Measurements from ENCODE around the gene RAD51D. TPM values are rescaled to one million over a fixed set of nuclear protein-coding genes. Genes with fewer than 3 reads are reported as not detected.

RAD51D gene
- total RNA-seq, 1 donor, result 14.8 TPM

GRCh38 chr17:35044181-35044580, 75.5 kb downstream of the RAD51D start:
- TF ChIP-seq CTCF (IDR thresholded peaks at IDR 0.05; ENCODE audit: insufficient read depth, low read length), result no peak
- no peak for DNase-seq (ENCODE audit: low read depth)
- H3K4me3 ChIP-seq (ENCODE audit: low read depth, low read length), result no peak overlapping the region

Small RNA genes lying within 50 kb of the gene (small RNA-seq; reads per million reads assigned to genes)
- gene AC004223.1, result not detected
- not detected for gene RNU6-840P

Other genes starting within 250 kb of the RAD51D start
- 3.2 and 12.0 TPM in 2 replicates for gene CCT6B, start 158.4 kb downstream of the RAD51D start, total RNA-seq (ENCODE audit: low replicate concordance)
- 10.5 and 94.8 TPM in 2 replicates for gene ZNF830, start 158.3 kb downstream of the RAD51D start, total RNA-seq (ENCODE audit: low replicate concordance)
- gene LIG3, start 139.3 kb downstream of the RAD51D start, total RNA-seq (ENCODE audit: low replicate concordance), result 9.2 and 31.0 TPM in 2 replicates
- 17.0 TPM in 2 replicates for gene RFFL, start 56.2 kb downstream of the RAD51D start, total RNA-seq (ENCODE audit: low replicate concordance)
- gene FNDC8, start 1.8 kb upstream of the RAD51D start, total RNA-seq (ENCODE audit: low replicate concordance), result not detected in 2 replicates
- 11.7 and 14.1 TPM in 2 replicates for gene NLE1, start 22.4 kb upstream of the RAD51D start, total RNA-seq (ENCODE audit: low replicate concordance)
- gene UNC45B, start 28.0 kb upstream of the RAD51D start, total RNA-seq (ENCODE audit: low replicate concordance), result not detected in 2 replicates
- gene SLC35G3, start 74.5 kb upstream of the RAD51D start, total RNA-seq (ENCODE audit: low replicate concordance), result 0.49 TPM in 1 of 2 replicates, not detected in the other
- gene SLFN5, start 123.2 kb upstream of the RAD51D start, total RNA-seq (ENCODE audit: low replicate concordance), result 107 and 176 TPM in 2 replicates

All from fibroblast of the aortic adventitia (primary cell).